GM19099 (cell line): Measurements from ENCODE around the gene TLL2.

Experiments used
- POLR2A ChIP-seq: IDR thresholded peaks from 3 replicates; pipeline ENCODE4 v1.6.1; 2011; ENCODE audit warnings: low read depth; ENCODE audit not compliant: insufficient read length; ENCODE audit errors: extremely low read depth

The TLL2 gene

GRCh38 chr10:96420228-96421009 is 93.3 kb downstream of the TLL2 start:
- no peak for TF ChIP-seq POLR2A

- no peak for TF ChIP-seq POLR2A
Measured at GRCh38 chr10:96419351-96419750, 94.4 kb downstream of the TLL2 start.

GRCh38 chr10:96418582-96418981 is 95.1 kb downstream of the TLL2 start:
- no peak for TF ChIP-seq POLR2A

- no peak for TF ChIP-seq POLR2A
Measured at GRCh38 chr10:96417441-96417840, 96.3 kb downstream of the TLL2 start.

- no peak for TF ChIP-seq POLR2A
Measured at GRCh38 chr10:96416643-96417042, 97.1 kb downstream of the TLL2 start.

GRCh38 chr10:96415891-96416554 is 97.7 kb downstream of the TLL2 start:
- TF ChIP-seq POLR2A: no peak

GRCh38 chr10:96415150-96415890 is 98.4 kb downstream of the TLL2 start:
- no peak for TF ChIP-seq POLR2A

GRCh38 chr10:96414303-96414702 is 99.4 kb downstream of the TLL2 start:
- no peak for TF ChIP-seq POLR2A

- no peak for TF ChIP-seq POLR2A
Measured at GRCh38 chr10:96413151-96413787, 100.5 kb downstream of the TLL2 start.

GRCh38 chr10:96411716-96412320 is 101.9 kb downstream of the TLL2 start:
- no peak for TF ChIP-seq POLR2A

- no peak for TF ChIP-seq POLR2A
Measured at GRCh38 chr10:96410296-96410695, 103.4 kb downstream of the TLL2 start.

GRCh38 chr10:96408201-96408600 is 105.5 kb downstream of the TLL2 start:
- TF ChIP-seq POLR2A: no peak

- no peak for TF ChIP-seq POLR2A
Measured at GRCh38 chr10:96407560-96408069, 106.1 kb downstream of the TLL2 start.

- TF ChIP-seq POLR2A: no peak
Measured at GRCh38 chr10:96406091-96406490, 107.6 kb downstream of the TLL2 start.
